GM23338 (cell line): Measurements from ENCODE around the gene NINL. TPM values are rescaled to one million over a fixed set of nuclear protein-coding genes. Genes with fewer than 3 reads are reported as not detected.
A peak's percentile ranks its signal among the peaks of the same experiment; 100 is the strongest.

Experiments used
- ATAC-seq: fragments of 200-7000 bp; cut with Tn5 transposase; 3 replicates; pipeline ENCODE4 v1.9.1; 2020
- DNase-seq: peaks from one replicate; pipeline ENCODE4 v3.0.0-alpha.2; 2015; ENCODE audit warnings: low spot score
- H2AFZ ChIP-seq: fragments of 200-600 bp; sonication (generic); 2 replicates; pipeline ENCODE4 v1.8.0; 2016; ENCODE audit warnings: antibody characterized with exemption, mild to moderate bottlenecking, moderate library complexity
- H3F3A ChIP-seq: fragments of 200-600 bp; sonication (generic); replicated peaks from 2 replicates; pipeline ENCODE4 v1.8.0; 2017; ENCODE audit warnings: antibody characterized with exemption, mixed run types, low read depth
- H3K27ac ChIP-seq: fragments of 200-600 bp; sonication (generic); 2 replicates; pipeline ENCODE4 v1.6.1; 2016; ENCODE audit warnings: low read depth
- H3K27me3 ChIP-seq: fragments of 200-600 bp; sonication (generic); 2 replicates; pipeline ENCODE4 v1.8.0; 2016; ENCODE audit warnings: mild to moderate bottlenecking, mixed run types, moderate library complexity; ENCODE audit not compliant: insufficient read depth
- H3K36me3 ChIP-seq: fragments of 200-600 bp; sonication (generic); 2 replicates; pipeline ENCODE4 v1.8.0; 2016; ENCODE audit warnings: mild to moderate bottlenecking; ENCODE audit not compliant: insufficient read depth
- H3K4me1 ChIP-seq: fragments of 200-600 bp; sonication (generic); 2 replicates; pipeline ENCODE4 v1.8.0; 2016; ENCODE audit warnings: mild to moderate bottlenecking, moderate library complexity; ENCODE audit not compliant: insufficient read depth
- H3K4me2 ChIP-seq: fragments of 200-600 bp; sonication (generic); 2 replicates; pipeline ENCODE4 v1.7.1; 2017; ENCODE audit warnings: mixed run types
- H3K4me3 ChIP-seq: fragments of 200-600 bp; sonication (generic); 2 replicates; pipeline ENCODE4 v1.6.1; 2016; ENCODE audit warnings: mixed run types
- H3K79me2 ChIP-seq: fragments of 200-600 bp; sonication (generic); replicated peaks from 2 replicates; pipeline ENCODE4 v1.8.0; 2017; ENCODE audit warnings: mild to moderate bottlenecking; ENCODE audit not compliant: insufficient read depth
- H3K9me2 ChIP-seq: fragments of 200-600 bp; sonication (generic); 2 replicates; pipeline ENCODE4 v1.8.0; 2017; ENCODE audit not compliant: insufficient read depth
- H4K20me1 ChIP-seq: fragments of 200-600 bp; sonication (generic); replicated peaks from 2 replicates; pipeline ENCODE4 v1.8.0; 2017; ENCODE audit warnings: mild to moderate bottlenecking; ENCODE audit not compliant: insufficient read depth
- H3K27ac Mint-ChIP-seq: 2 replicates; pipeline ENCODE4 v1.8.0; 2020; ENCODE audit warnings: inconsistent platforms, mild to moderate bottlenecking, moderate library complexity, mixed read lengths
- H3K27me3 Mint-ChIP-seq: 3 replicates; pipeline ENCODE4 v1.8.0; 2022; ENCODE audit warnings: low read depth, mild to moderate bottlenecking, moderate library complexity, mixed read lengths, inconsistent platforms; ENCODE audit not compliant: insufficient read depth, poor library complexity
- H3K36me3 Mint-ChIP-seq: 3 replicates; pipeline ENCODE4 v1.8.0; 2021; ENCODE audit warnings: low read depth, mild to moderate bottlenecking, inconsistent platforms, moderate library complexity, mixed read lengths
- H3K4me1 Mint-ChIP-seq: 3 replicates; pipeline ENCODE4 v1.8.0; 2020; ENCODE audit warnings: mild to moderate bottlenecking, inconsistent platforms, mixed read lengths
- H3K4me3 Mint-ChIP-seq: 3 replicates; pipeline ENCODE4 v1.8.0; 2021; ENCODE audit warnings: moderate library complexity, mild to moderate bottlenecking, inconsistent platforms, mixed read lengths
- H3K9me3 Mint-ChIP-seq: 3 replicates; pipeline ENCODE4 v1.8.0; 2020; ENCODE audit warnings: moderate library complexity, mild to moderate bottlenecking, inconsistent platforms, mixed read lengths
- CREB1 ChIP-seq: fragments of 250-450 bp; sonication (Bioruptor Pico); IDR thresholded peaks from 2 replicates; pipeline ENCODE4 v1.5.0; 2020; ENCODE audit warnings: low read depth, mild to moderate bottlenecking, moderate library complexity
- EZH2 ChIP-seq: fragments of 200-600 bp; sonication (generic); IDR thresholded peaks from one replicate; pipeline ENCODE4 v1.8.0; 2017; ENCODE audit warnings: antibody characterized with exemption, mild to moderate bottlenecking, low read depth; ENCODE audit not compliant: unreplicated experiment
- EZH2phosphoT487 ChIP-seq: fragments of 200-600 bp; sonication (generic); IDR thresholded peaks from one replicate; pipeline ENCODE4 v1.8.1; 2018; ENCODE audit warnings: antibody characterized with exemption; ENCODE audit not compliant: unreplicated experiment
- JUNB ChIP-seq: IDR thresholded peaks from one replicate; pipeline ENCODE4 v1.6.1; 2016; ENCODE audit warnings: antibody characterized with exemption; ENCODE audit not compliant: unreplicated experiment
- NANOG ChIP-seq: IDR thresholded peaks from 2 replicates; pipeline ENCODE4 v1.6.1; 2016; ENCODE audit warnings: antibody characterized with exemption, borderline replicate concordance
- POLR2AphosphoS5 ChIP-seq: IDR thresholded peaks from 2 replicates; pipeline ENCODE4 v1.6.1; 2016; ENCODE audit warnings: antibody characterized with exemption, low read depth
- STAT1 ChIP-seq: IDR thresholded peaks from one replicate; pipeline ENCODE4 v1.6.1; 2016; ENCODE audit warnings: antibody characterized with exemption; ENCODE audit not compliant: unreplicated experiment
- ZNF114 ChIP-seq: fragments of 250-450 bp; sonication (Bioruptor Pico); IDR thresholded peaks from 2 replicates; pipeline ENCODE4 v1.5.0; 2020; ENCODE audit warnings: mild to moderate bottlenecking, moderate library complexity
- ZNF331 ChIP-seq: fragments of 250-450 bp; sonication (Bioruptor Pico); IDR thresholded peaks from 2 replicates; pipeline ENCODE4 v1.5.0; 2020; ENCODE audit warnings: low read depth, mild to moderate bottlenecking, moderate library complexity
- polyA plus RNA-seq: library from polyadenylated mRNA; unstranded; fragments of >200 nt; fragmentation: Nextera tagmentation; extraction: Ambion mirVana; gene quantifications from 2 replicates; pipeline ENCODE4 v1.2.1, GENCODE V29; 2016
- total RNA-seq: library from RNA; depleted of rRNA; stranded (reverse); fragments of >200 nt; shearing (Covaris generic); gene quantifications from 2 replicates; pipeline ENCODE4 v1.2.3, GENCODE V29; 2014
- TF ChIP-seq, protein P1 (sequence below): fragments of 250-450 bp; sonication (Bioruptor Pico); IDR thresholded peaks from 2 replicates; pipeline ENCODE4 v1.5.0; 2020; ENCODE audit warnings: mild to moderate bottlenecking, moderate library complexity
- TF ChIP-seq, protein P2 (sequence below): IDR thresholded peaks from one replicate; pipeline ENCODE4 v1.6.1; 2018; ENCODE audit warnings: antibody characterized with exemption; ENCODE audit not compliant: unreplicated experiment
- TF ChIP-seq, protein P3 (sequence below): IDR thresholded peaks from 2 replicates; pipeline ENCODE4 v1.6.1; 2016; ENCODE audit warnings: antibody characterized with exemption
- TF ChIP-seq, protein P4 (sequence below), 2 experiments: fragments of 200-600 bp in 1 of 2; sonication (generic) in 1 of 2; conservative IDR thresholded peaks; 2 replicates each; pipeline versions ENCODE4 v1.5.1 to v1.6.1; 2016 to 2017; ENCODE audit warnings: antibody characterized with exemption in 2 of 2, low read depth in 2 of 2, mild to moderate bottlenecking in 2 of 2, moderate library complexity in 1 of 2

Gene NINL
- total and polyA plus RNA-seq, 2 experiments from 2014 or later: 18.0 to 31.2 TPM

GRCh38 chr20:25476106-25477013 is 109.0 kb downstream of the NINL start:
- Histone ChIP-seq H3K9me2 (no peaks in the 10 kb centered on the region), H4K20me1 (peaks cover 5% of the 10 kb centered on the region), H3K27me3 (no peaks in the 10 kb centered on the region), H3K4me1 (no peaks in the 10 kb centered on the region), H2AFZ (no peak overlapping the region), H3F3A (no peaks in the 10 kb centered on the region), H3K27ac (no peak overlapping the region), H3K4me2 (no peak overlapping the region), H3K36me3 (no peaks in the 10 kb centered on the region), H3K4me3 (no peak overlapping the region), H3K79me2 (no peaks in the 10 kb centered on the region)
- Mint-ChIP-seq H3K4me3 (no peak overlapping the region), H3K9me3 (no peaks in the 10 kb centered on the region; the same call in 2 of the 3 replicates), H3K27me3 (no peaks in the 10 kb centered on the region), H3K36me3 (peaks cover 54% of the 10 kb centered on the region), H3K27ac (0 out of 2 replicates have a peak overlapping the region, but pooled peaks have one; percentile 27), H3K4me1 (no peaks in the 10 kb centered on the region)
- TF ChIP-seq NANOG: no peak
- no peak for TF ChIP-seq EZH2
- no peak for TF ChIP-seq EZH2phosphoT487
- TF ChIP-seq, protein P1, sequence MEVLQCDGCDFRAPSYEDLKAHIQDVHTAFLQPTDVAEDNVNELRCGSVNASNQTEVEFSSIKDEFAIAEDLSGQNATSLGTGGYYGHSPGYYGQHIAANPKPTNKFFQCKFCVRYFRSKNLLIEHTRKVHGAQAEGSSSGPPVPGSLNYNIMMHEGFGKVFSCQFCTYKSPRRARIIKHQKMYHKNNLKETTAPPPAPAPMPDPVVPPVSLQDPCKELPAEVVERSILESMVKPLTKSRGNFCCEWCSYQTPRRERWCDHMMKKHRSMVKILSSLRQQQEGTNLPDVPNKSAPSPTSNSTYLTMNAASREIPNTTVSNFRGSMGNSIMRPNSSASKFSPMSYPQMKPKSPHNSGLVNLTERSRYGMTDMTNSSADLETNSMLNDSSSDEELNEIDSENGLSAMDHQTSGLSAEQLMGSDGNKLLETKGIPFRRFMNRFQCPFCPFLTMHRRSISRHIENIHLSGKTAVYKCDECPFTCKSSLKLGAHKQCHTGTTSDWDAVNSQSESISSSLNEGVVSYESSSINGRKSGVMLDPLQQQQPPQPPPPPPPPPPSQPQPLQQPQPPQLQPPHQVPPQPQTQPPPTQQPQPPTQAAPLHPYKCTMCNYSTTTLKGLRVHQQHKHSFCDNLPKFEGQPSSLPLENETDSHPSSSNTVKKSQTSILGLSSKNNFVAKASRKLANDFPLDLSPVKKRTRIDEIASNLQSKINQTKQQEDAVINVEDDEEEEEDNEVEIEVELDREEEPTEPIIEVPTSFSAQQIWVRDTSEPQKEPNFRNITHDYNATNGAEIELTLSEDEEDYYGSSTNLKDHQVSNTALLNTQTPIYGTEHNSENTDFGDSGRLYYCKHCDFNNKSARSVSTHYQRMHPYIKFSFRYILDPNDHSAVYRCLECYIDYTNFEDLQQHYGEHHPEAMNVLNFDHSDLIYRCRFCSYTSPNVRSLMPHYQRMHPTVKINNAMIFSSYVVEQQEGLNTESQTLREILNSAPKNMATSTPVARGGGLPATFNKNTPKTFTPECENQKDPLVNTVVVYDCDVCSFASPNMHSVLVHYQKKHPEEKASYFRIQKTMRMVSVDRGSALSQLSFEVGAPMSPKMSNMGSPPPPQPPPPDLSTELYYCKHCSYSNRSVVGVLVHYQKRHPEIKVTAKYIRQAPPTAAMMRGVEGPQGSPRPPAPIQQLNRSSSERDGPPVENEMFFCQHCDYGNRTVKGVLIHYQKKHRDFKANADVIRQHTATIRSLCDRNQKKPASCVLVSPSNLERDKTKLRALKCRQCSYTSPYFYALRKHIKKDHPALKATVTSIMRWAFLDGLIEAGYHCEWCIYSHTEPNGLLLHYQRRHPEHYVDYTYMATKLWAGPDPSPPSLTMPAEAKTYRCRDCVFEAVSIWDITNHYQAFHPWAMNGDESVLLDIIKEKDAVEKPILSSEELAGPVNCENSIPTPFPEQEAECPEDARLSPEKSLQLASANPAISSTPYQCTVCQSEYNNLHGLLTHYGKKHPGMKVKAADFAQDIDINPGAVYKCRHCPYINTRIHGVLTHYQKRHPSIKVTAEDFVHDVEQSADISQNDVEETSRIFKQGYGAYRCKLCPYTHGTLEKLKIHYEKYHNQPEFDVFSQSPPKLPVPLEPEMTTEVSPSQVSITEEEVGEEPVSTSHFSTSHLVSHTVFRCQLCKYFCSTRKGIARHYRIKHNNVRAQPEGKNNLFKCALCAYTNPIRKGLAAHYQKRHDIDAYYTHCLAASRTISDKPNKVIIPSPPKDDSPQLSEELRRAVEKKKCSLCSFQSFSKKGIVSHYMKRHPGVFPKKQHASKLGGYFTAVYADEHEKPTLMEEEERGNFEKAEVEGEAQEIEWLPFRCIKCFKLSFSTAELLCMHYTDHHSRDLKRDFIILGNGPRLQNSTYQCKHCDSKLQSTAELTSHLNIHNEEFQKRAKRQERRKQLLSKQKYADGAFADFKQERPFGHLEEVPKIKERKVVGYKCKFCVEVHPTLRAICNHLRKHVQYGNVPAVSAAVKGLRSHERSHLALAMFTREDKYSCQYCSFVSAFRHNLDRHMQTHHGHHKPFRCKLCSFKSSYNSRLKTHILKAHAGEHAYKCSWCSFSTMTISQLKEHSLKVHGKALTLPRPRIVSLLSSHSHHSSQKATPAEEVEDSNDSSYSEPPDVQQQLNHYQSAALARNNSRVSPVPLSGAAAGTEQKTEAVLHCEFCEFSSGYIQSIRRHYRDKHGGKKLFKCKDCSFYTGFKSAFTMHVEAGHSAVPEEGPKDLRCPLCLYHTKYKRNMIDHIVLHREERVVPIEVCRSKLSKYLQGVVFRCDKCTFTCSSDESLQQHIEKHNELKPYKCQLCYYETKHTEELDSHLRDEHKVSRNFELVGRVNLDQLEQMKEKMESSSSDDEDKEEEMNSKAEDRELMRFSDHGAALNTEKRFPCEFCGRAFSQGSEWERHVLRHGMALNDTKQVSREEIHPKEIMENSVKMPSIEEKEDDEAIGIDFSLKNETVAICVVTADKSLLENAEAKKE (CRISPR knock-in tag): no peak
- no peak for TF ChIP-seq POLR2AphosphoS5
- no peak for TF ChIP-seq JUNB
- TF ChIP-seq, protein P2, sequence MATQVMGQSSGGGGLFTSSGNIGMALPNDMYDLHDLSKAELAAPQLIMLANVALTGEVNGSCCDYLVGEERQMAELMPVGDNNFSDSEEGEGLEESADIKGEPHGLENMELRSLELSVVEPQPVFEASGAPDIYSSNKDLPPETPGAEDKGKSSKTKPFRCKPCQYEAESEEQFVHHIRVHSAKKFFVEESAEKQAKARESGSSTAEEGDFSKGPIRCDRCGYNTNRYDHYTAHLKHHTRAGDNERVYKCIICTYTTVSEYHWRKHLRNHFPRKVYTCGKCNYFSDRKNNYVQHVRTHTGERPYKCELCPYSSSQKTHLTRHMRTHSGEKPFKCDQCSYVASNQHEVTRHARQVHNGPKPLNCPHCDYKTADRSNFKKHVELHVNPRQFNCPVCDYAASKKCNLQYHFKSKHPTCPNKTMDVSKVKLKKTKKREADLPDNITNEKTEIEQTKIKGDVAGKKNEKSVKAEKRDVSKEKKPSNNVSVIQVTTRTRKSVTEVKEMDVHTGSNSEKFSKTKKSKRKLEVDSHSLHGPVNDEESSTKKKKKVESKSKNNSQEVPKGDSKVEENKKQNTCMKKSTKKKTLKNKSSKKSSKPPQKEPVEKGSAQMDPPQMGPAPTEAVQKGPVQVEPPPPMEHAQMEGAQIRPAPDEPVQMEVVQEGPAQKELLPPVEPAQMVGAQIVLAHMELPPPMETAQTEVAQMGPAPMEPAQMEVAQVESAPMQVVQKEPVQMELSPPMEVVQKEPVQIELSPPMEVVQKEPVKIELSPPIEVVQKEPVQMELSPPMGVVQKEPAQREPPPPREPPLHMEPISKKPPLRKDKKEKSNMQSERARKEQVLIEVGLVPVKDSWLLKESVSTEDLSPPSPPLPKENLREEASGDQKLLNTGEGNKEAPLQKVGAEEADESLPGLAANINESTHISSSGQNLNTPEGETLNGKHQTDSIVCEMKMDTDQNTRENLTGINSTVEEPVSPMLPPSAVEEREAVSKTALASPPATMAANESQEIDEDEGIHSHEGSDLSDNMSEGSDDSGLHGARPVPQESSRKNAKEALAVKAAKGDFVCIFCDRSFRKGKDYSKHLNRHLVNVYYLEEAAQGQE: no peak
- TF ChIP-seq STAT1: no peak
- TF ChIP-seq, protein P3, sequence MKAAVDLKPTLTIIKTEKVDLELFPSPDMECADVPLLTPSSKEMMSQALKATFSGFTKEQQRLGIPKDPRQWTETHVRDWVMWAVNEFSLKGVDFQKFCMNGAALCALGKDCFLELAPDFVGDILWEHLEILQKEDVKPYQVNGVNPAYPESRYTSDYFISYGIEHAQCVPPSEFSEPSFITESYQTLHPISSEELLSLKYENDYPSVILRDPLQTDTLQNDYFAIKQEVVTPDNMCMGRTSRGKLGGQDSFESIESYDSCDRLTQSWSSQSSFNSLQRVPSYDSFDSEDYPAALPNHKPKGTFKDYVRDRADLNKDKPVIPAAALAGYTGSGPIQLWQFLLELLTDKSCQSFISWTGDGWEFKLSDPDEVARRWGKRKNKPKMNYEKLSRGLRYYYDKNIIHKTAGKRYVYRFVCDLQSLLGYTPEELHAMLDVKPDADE: no peak
- TF ChIP-seq, protein P4, sequence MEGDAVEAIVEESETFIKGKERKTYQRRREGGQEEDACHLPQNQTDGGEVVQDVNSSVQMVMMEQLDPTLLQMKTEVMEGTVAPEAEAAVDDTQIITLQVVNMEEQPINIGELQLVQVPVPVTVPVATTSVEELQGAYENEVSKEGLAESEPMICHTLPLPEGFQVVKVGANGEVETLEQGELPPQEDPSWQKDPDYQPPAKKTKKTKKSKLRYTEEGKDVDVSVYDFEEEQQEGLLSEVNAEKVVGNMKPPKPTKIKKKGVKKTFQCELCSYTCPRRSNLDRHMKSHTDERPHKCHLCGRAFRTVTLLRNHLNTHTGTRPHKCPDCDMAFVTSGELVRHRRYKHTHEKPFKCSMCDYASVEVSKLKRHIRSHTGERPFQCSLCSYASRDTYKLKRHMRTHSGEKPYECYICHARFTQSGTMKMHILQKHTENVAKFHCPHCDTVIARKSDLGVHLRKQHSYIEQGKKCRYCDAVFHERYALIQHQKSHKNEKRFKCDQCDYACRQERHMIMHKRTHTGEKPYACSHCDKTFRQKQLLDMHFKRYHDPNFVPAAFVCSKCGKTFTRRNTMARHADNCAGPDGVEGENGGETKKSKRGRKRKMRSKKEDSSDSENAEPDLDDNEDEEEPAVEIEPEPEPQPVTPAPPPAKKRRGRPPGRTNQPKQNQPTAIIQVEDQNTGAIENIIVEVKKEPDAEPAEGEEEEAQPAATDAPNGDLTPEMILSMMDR (conservative IDR thresholded peaks at IDR 0.05; ENCODE audit: low read depth in 2 of 2): no peak
- no peak for TF ChIP-seq CREB1 (CRISPR knock-in tag)
- no peak for TF ChIP-seq ZNF114
- no peak for TF ChIP-seq ZNF331 (CRISPR knock-in tag)
- ATAC-seq (no peak; the same call in 2 of the 3 replicates), DNase-seq (no peak)
